HG02870 (cell line): ENCODE measurements around the gene BIRC5.

Experiments used
- ATAC-seq: cut with Tn5 transposase; IDR thresholded peaks from one replicate; pipeline ENCODE4 v1.9.1; 2021; ENCODE audit warnings: mild to moderate bottlenecking, moderate library complexity; ENCODE audit not compliant: unreplicated experiment

BIRC5 gene

GRCh38 chr17:78255029-78255656 is 41.1 kb downstream of the BIRC5 start:
- no peak for ATAC-seq

GRCh38 chr17:78255953-78256706 is 42.1 kb downstream of the BIRC5 start:
- no peak for ATAC-seq

- no peak for ATAC-seq
Measured at GRCh38 chr17:78256707-78257591, 42.9 kb downstream of the BIRC5 start.

- ATAC-seq = no peak
Measured at GRCh38 chr17:78257810-78258322, 43.8 kb downstream of the BIRC5 start.

- ATAC-seq = no peak
Measured at GRCh38 chr17:78258323-78259191, 44.5 kb downstream of the BIRC5 start.

GRCh38 chr17:78259192-78259554 is 45.1 kb downstream of the BIRC5 start:
- ATAC-seq = no peak

GRCh38 chr17:78263063-78263735 is 49.1 kb downstream of the BIRC5 start:
- ATAC-seq = no peak

GRCh38 chr17:78263736-78264340 is 49.8 kb downstream of the BIRC5 start:
- no peak for ATAC-seq

GRCh38 chr17:78264590-78264989 is 50.5 kb downstream of the BIRC5 start:
- ATAC-seq = no peak

- ATAC-seq = no peak
Measured at GRCh38 chr17:78265121-78265520, 51.1 kb downstream of the BIRC5 start.

GRCh38 chr17:78266231-78266631 is 52.2 kb downstream of the BIRC5 start:
- ATAC-seq = no peak

- ATAC-seq = no peak
Measured at GRCh38 chr17:78266771-78267170, 52.7 kb downstream of the BIRC5 start.

- ATAC-seq = no peak
Measured at GRCh38 chr17:78267253-78268073, 53.4 kb downstream of the BIRC5 start.

- ATAC-seq = no peak
Measured at GRCh38 chr17:78268191-78268874, 54.3 kb downstream of the BIRC5 start.

- no peak for ATAC-seq
Measured at GRCh38 chr17:78268951-78269905, 55.2 kb downstream of the BIRC5 start.

GRCh38 chr17:78269955-78270381 is 55.9 kb downstream of the BIRC5 start:
- no peak for ATAC-seq
